Keratinocyte (primary cell): Measurements from ENCODE around the gene DEF6. TPM values are rescaled to one million over a fixed set of nuclear protein-coding genes. Genes with fewer than 3 reads are reported as not detected.

Experiments
- DNase-seq: peaks from one replicate; pipeline ENCODE4 v3.0.0-alpha.2; 2011; ENCODE audit warnings: low read depth, missing footprints, low spot score
- FAIRE-seq: peaks from 2 replicates; lab custom pipeline; 2011; peaks lifted over from hg19 to GRCh38; lab: Jason Lieb, UNC
- H2AFZ ChIP-seq: 2 replicates; pipeline ENCODE4 v1.6.0; 2012; ENCODE audit warnings: low read length, control low read depth, inconsistent platforms; ENCODE audit not compliant: control insufficient read depth
- H3K27ac ChIP-seq: 2 replicates; pipeline ENCODE4 v1.5.1; 2011; ENCODE audit warnings: low read length; ENCODE audit not compliant: control insufficient read depth, insufficient read depth
- H3K27me3 ChIP-seq: 3 replicates; pipeline ENCODE4 v1.6.0; 2011; ENCODE audit warnings: low read length; ENCODE audit not compliant: control insufficient read depth, insufficient read depth; ENCODE audit errors: extremely low read depth
- H3K36me3 ChIP-seq, 2 experiments: 2 replicates in 1 of 2; 3 replicates in 1 of 2; pipeline ENCODE4 v1.5.1; 2011; ENCODE audit warnings: low read length in 2 of 2, mild to moderate bottlenecking in 1 of 2; ENCODE audit not compliant: control insufficient read depth in 2 of 2, insufficient read depth in 2 of 2; ENCODE audit errors: extremely low read depth in 1 of 2
- H3K4me1 ChIP-seq: 3 replicates; pipeline ENCODE4 v1.5.1; 2011; ENCODE audit warnings: low read length; ENCODE audit not compliant: control insufficient read depth, insufficient read depth; ENCODE audit errors: extremely low read depth
- H3K4me2 ChIP-seq: 3 replicates; pipeline ENCODE4 v1.6.0; 2011; ENCODE audit warnings: low read depth, low read length; ENCODE audit not compliant: control insufficient read depth, insufficient read depth; ENCODE audit errors: extremely low read depth
- H3K4me3 ChIP-seq, 3 experiments: fragments of 200-600 bp in 1 of 3; sonication (generic) in 1 of 3; 2 replicates in 2 of 3; 3 replicates in 1 of 3; pipeline ENCODE4 v1.5.1; 2011 to 2016; ENCODE audit warnings: low read length in 3 of 3, mild to moderate bottlenecking in 3 of 3, control low read depth in 2 of 3, inconsistent platforms in 1 of 3, low read depth in 1 of 3, mixed read lengths in 1 of 3, mixed run types in 1 of 3, moderate library complexity in 1 of 3; ENCODE audit not compliant: control insufficient read depth in 2 of 3, insufficient read depth in 2 of 3; ENCODE audit errors: extremely low read depth in 1 of 3
- H3K79me2 ChIP-seq: 2 replicates; pipeline ENCODE4 v1.6.0; 2012; ENCODE audit warnings: low read length; ENCODE audit not compliant: control insufficient read depth, insufficient read depth
- H3K9ac ChIP-seq: 3 replicates; pipeline ENCODE4 v1.6.0; 2011; ENCODE audit warnings: low read length; ENCODE audit not compliant: control insufficient read depth, insufficient read depth; ENCODE audit errors: extremely low read depth
- H3K9me1 ChIP-seq: 3 replicates; pipeline ENCODE4 v1.6.0; 2011; ENCODE audit warnings: low read length; ENCODE audit not compliant: control insufficient read depth, insufficient read depth; ENCODE audit errors: extremely low read depth
- H3K9me3 ChIP-seq: 2 replicates; pipeline ENCODE4 v1.5.1; 2012; ENCODE audit warnings: low read depth, low read length; ENCODE audit not compliant: control insufficient read depth
- H4K20me1 ChIP-seq: 3 replicates; pipeline ENCODE4 v1.6.0; 2011; ENCODE audit warnings: low read length; ENCODE audit not compliant: control insufficient read depth, insufficient read depth; ENCODE audit errors: extremely low read depth
- EZH2 ChIP-seq: IDR thresholded peaks from one replicate; pipeline ENCODE4 v1.6.1; 2012; ENCODE audit warnings: inconsistent platforms, mild to moderate bottlenecking, low read length, moderate library complexity
- dilution Hi-C: fragments of 300-500 bp; cut with MboI; formaldehyde crosslinking; loops from one replicate; pipeline ENCODE4 v1.7.0; 2020; ENCODE audit warnings: low sequenced_read_pairs; ENCODE audit not compliant: extremely low pct_ligation_motif_present
- polyA plus RNA-seq, 5 experiments: library from polyadenylated mRNA; depleted of rRNA in 3 of 5; stranded (reverse) in 3 of 5; stranded (forward) in 1 of 5; unstranded in 1 of 5; fragments of >200 nt; gene quantifications; 1 replicate in 1 of 5; 2 replicates in 3 of 5; 3 replicates in 1 of 5; pipeline versions ENCODE4 v1.2.1 to v1.2.3, GENCODE V29; 2011 to 2012; ENCODE audit warnings: missing spikeins in 2 of 5, low read depth in 1 of 5, low replicate concordance in 1 of 5
- TF ChIP-seq, protein P1 (sequence below), 3 experiments: IDR thresholded peaks in 1 of 3; conservative IDR thresholded peaks in 1 of 3; optimal IDR thresholded peaks in 1 of 3; 2 replicates in 2 of 3; 3 replicates in 1 of 3; pipeline versions ENCODE3 to v1.5.1; 2011; ENCODE audit warnings: low read length in 3 of 3, mild to moderate bottlenecking in 3 of 3, moderate library complexity in 2 of 3, control low read depth in 1 of 3, inconsistent platforms in 1 of 3; ENCODE audit not compliant: insufficient read depth in 2 of 3; ENCODE audit errors: extremely low read depth in 1 of 3

The DEF6 gene
- polyA plus RNA-seq, 1 donor (not counting 4 experiments of a cell fraction or from before 2014, with no cell fraction given): 17.3 TPM

DNA sequence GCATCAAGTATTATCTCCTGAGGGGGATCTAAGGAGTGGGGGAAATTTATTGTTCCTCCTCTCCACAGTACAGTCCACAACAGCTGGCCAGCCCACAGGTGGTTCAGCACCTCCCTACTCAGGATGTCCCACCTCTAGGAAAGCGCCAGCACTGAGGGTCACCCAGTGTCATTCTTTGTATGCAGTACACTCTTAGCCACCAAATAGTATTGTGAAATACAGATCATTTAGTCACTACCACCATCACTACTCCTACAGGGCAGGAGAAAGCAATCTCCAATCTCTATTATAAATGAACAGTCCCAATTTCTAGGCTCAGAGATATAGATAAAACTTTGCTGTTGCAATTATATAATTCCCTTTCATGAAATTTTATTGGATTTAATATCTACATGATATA, 44.4 kb upstream of the DEF6 start:
- dilution Hi-C loops: no loop called here
- FAIRE-seq (no peak), DNase-seq (no peak)
- Histone ChIP-seq H3K9ac (no peak overlapping the region), H2AFZ (no peak overlapping the region), H3K9me3 (no peaks in the 10 kb centered on the region), H3K4me1 (peaks cover 3% of the 10 kb centered on the region), H3K27ac (no peak overlapping the region), H3K4me2 (no peak overlapping the region), H4K20me1 (no peaks in the 10 kb centered on the region), H3K4me3 (no peak overlapping the region), H3K27me3 (no peaks in the 10 kb centered on the region), H3K79me2 (peaks cover 1% of the 10 kb centered on the region), H3K9me1 (no peaks in the 10 kb centered on the region), H3K36me3 (no peaks in the 10 kb centered on the region)
- TF ChIP-seq EZH2: no peak
- TF ChIP-seq, protein P1, sequence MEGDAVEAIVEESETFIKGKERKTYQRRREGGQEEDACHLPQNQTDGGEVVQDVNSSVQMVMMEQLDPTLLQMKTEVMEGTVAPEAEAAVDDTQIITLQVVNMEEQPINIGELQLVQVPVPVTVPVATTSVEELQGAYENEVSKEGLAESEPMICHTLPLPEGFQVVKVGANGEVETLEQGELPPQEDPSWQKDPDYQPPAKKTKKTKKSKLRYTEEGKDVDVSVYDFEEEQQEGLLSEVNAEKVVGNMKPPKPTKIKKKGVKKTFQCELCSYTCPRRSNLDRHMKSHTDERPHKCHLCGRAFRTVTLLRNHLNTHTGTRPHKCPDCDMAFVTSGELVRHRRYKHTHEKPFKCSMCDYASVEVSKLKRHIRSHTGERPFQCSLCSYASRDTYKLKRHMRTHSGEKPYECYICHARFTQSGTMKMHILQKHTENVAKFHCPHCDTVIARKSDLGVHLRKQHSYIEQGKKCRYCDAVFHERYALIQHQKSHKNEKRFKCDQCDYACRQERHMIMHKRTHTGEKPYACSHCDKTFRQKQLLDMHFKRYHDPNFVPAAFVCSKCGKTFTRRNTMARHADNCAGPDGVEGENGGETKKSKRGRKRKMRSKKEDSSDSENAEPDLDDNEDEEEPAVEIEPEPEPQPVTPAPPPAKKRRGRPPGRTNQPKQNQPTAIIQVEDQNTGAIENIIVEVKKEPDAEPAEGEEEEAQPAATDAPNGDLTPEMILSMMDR (optimal IDR thresholded peaks at IDR 0.05 in 1 of 3, IDR thresholded peaks at IDR 0.05 in 1 of 3, conservative IDR thresholded peaks at IDR 0.05 in 1 of 3; ENCODE audit: extremely low read depth in 1 of 3, insufficient read depth in 2 of 3, low read length in 3 of 3): no peak

- dilution Hi-C loops: no loop called here
- Histone ChIP-seq H3K9me3 (no peaks in the 10 kb centered on the region), H3K4me1 (peaks cover 13% of the 10 kb centered on the region), H3K27me3 (no peaks in the 10 kb centered on the region), H3K9me1 (no peaks in the 10 kb centered on the region), H3K4me2 (peak overlapping the region; percentile 94), H3K4me3 (peak overlapping the region; percentile 48 to 94 (median 83)), H3K79me2 (peaks cover 3% of the 10 kb centered on the region), H3K36me3 (no peaks in the 10 kb centered on the region), H2AFZ (peak overlapping the region; percentile 97), H3K27ac (peak overlapping the region; percentile 72), H4K20me1 (no peaks in the 10 kb centered on the region), H3K9ac (peak overlapping the region; percentile 91)
- no peak for DNase-seq
- no peak for FAIRE-seq
- TF ChIP-seq, protein P1 (optimal IDR thresholded peaks at IDR 0.05 in 1 of 3, IDR thresholded peaks at IDR 0.05 in 1 of 3, conservative IDR thresholded peaks at IDR 0.05 in 1 of 3; ENCODE audit: extremely low read depth in 1 of 3, insufficient read depth in 2 of 3, low read length in 3 of 3): no peak
- no peak for TF ChIP-seq EZH2
Measured at GRCh38 chr6:35258336-35258735, 39.3 kb upstream of the DEF6 start.
